Adrenal gland (tissue), 5 donors: ENCODE data around the gene B3GALT6.

ENCODE experiments used
- POLR2A ChIP-seq, 2 donors: fragments of 450-650 bp; IDR thresholded peaks; one replicate each; pipeline ENCODE4 v1.6.1; 2017; ENCODE audit warnings: antibody characterized with exemption in 2 of 2, mild to moderate bottlenecking in 2 of 2, moderate library complexity in 1 of 2
- TF ChIP-seq, protein P1 (sequence below), 6 experiments: fragments of 450-650 bp in 4 of 6; fragments of 200-600 bp in 2 of 6; sonication (generic) in 1 of 6; IDR thresholded peaks; 1 replicate in 5 of 6; 2 replicates in 1 of 6; pipeline versions ENCODE4 v1.5.1 to v1.8.0; 2016 to 2021; ENCODE audit warnings: antibody characterized with exemption in 6 of 6, mild to moderate bottlenecking in 2 of 6, moderate library complexity in 1 of 6
- donor health status: DM: no; HTN: no; CAD: no.

- TF ChIP-seq, protein P1, sequence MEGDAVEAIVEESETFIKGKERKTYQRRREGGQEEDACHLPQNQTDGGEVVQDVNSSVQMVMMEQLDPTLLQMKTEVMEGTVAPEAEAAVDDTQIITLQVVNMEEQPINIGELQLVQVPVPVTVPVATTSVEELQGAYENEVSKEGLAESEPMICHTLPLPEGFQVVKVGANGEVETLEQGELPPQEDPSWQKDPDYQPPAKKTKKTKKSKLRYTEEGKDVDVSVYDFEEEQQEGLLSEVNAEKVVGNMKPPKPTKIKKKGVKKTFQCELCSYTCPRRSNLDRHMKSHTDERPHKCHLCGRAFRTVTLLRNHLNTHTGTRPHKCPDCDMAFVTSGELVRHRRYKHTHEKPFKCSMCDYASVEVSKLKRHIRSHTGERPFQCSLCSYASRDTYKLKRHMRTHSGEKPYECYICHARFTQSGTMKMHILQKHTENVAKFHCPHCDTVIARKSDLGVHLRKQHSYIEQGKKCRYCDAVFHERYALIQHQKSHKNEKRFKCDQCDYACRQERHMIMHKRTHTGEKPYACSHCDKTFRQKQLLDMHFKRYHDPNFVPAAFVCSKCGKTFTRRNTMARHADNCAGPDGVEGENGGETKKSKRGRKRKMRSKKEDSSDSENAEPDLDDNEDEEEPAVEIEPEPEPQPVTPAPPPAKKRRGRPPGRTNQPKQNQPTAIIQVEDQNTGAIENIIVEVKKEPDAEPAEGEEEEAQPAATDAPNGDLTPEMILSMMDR (IDR thresholded peaks at IDR 0.05), result no peak
- TF ChIP-seq POLR2A (IDR thresholded peaks at IDR 0.05), result no peak
Observed at GRCh38 chr1:1242461-1243265, 10.6 kb downstream of the B3GALT6 start.
